ENCODE results near the gene IGLL1. TPM values are rescaled to one million over a fixed set of nuclear protein-coding genes. Genes with fewer than 3 reads are reported as not detected.
"Not testable (repeated sequence)": the region's sequence is repeated elsewhere in the genome, so short reads cannot be mapped to it uniquely, and the experiment has no call there.

The IGLL1 gene
- total and polyA plus RNA-seq, 8 donors = 0.26 TPM; not detected in 7

GRCh38 chr22:23542933-23543332 lies 37.2 kb downstream of the IGLL1 start:
- H3K27ac ChIP-seq = no peak overlapping the region
- H3K36me3 ChIP-seq = no peaks in the 10 kb centered on the region
- ATAC-seq (no peak), DNase-seq (no peak), FAIRE-seq (no peak)
- H3K4me3 ChIP-seq = no peak overlapping the region
- H3K27me3 ChIP-seq = no peaks in the 10 kb centered on the region
- no peaks in the 10 kb centered on the region for H3K9me3 ChIP-seq
- intact Hi-C loops (cut with DNase I) = no loop called here
- no peaks in the 10 kb centered on the region for H3K4me1 ChIP-seq
- TF ChIP-seq CTCF (IDR thresholded peaks at IDR 0.05) = no peak
- WGBS, 2 donors = 35 to 42% methylated on average over 5 of the region's 5 CpGs

GRCh38 chr22:23542391-23542790 lies 37.7 kb downstream of the IGLL1 start:
- ATAC-seq; intact Hi-C loops (cut with DNase I); H3K27me3 ChIP-seq; DNase-seq; H3K4me3 ChIP-seq; H3K9me3 ChIP-seq; FAIRE-seq; H3K27ac ChIP-seq; H3K4me1 ChIP-seq; H3K36me3 ChIP-seq: not testable (repeated sequence)
- 16 to 18% methylated on average over 3 of the region's 3 CpGs for WGBS, 2 donors

GRCh38 chr22:23541849-23542281 lies 38.2 kb downstream of the IGLL1 start:
- 1 to 2% methylated on average over 7 of the region's 7 CpGs for WGBS, 2 donors
- H3K4me1 ChIP-seq; H3K36me3 ChIP-seq; intact Hi-C loops (cut with DNase I); H3K4me3 ChIP-seq; DNase-seq; FAIRE-seq; H3K27ac ChIP-seq; H3K27me3 ChIP-seq; H3K9me3 ChIP-seq: not testable (repeated sequence)
- ATAC-seq = peak in 1 of 4 donors; percentile 27
- TF ChIP-seq CTCF (IDR thresholded peaks at IDR 0.05) = peak; percentile 28 to 61 (median 46)

GRCh38 chr22:23540837-23541236 lies 39.3 kb downstream of the IGLL1 start:
- H3K4me1 ChIP-seq; H3K9me3 ChIP-seq; H3K27ac ChIP-seq; DNase-seq; ATAC-seq; H3K27me3 ChIP-seq; H3K36me3 ChIP-seq; intact Hi-C loops (cut with DNase I); H3K4me3 ChIP-seq; FAIRE-seq: not testable (repeated sequence)
- WGBS, 2 donors = 54 to 58% methylated on average over 5 of the region's 5 CpGs

GRCh38 chr22:23539839-23540198 lies 40.3 kb downstream of the IGLL1 start:
- not testable (repeated sequence) for ATAC-seq, H3K27me3 ChIP-seq, H3K4me1 ChIP-seq, H3K9me3 ChIP-seq, H3K27ac ChIP-seq, DNase-seq, H3K4me3 ChIP-seq, H3K36me3 ChIP-seq
- peak; percentile 32 for FAIRE-seq
- WGBS, 2 donors = 4 to 12% methylated on average over 5 to 6 of the region's 7 CpGs
- intact Hi-C loops (cut with DNase I) = loop anchor here in 1 of 3 donors (10.0 kb wide), 2 partner anchors 55 to 135 kb away; no protein-coding TSS in a partner anchor

GRCh38 chr22:23539135-23539838 lies 40.8 kb downstream of the IGLL1 start:
- FAIRE-seq = no peak
- no peaks in the 10 kb centered on the region for H3K4me1 ChIP-seq
- peak; percentile 69 to 91 (median 78) for DNase-seq
- H3K27ac ChIP-seq = no peak overlapping the region
- H3K27me3 ChIP-seq = no peaks in the 10 kb centered on the region
- 21 to 28% methylated on average over 21 of the region's 21 CpGs for WGBS, 2 donors
- ATAC-seq = peak; percentile 97 to 100 (median 98)
- no peaks in the 10 kb centered on the region for H3K36me3 ChIP-seq
- H3K4me3 ChIP-seq = peak overlapping the region in 2 of 4 donors; percentile 12 to 25
- no peaks in the 10 kb centered on the region for H3K9me3 ChIP-seq
- intact Hi-C loops (cut with DNase I) = loop anchor here in 1 of 3 donors (10.0 kb wide), 2 partner anchors 56 to 134 kb away; no protein-coding TSS in a partner anchor
- peak; percentile 62 to 83 (median 72) for TF ChIP-seq CTCF (IDR thresholded peaks at IDR 0.05)

GRCh38 chr22:23538696-23539030 lies 41.4 kb downstream of the IGLL1 start:
- not testable (repeated sequence) for H3K27me3 ChIP-seq, DNase-seq, FAIRE-seq, H3K9me3 ChIP-seq, H3K4me3 ChIP-seq, ATAC-seq, H3K27ac ChIP-seq, H3K4me1 ChIP-seq, H3K36me3 ChIP-seq
- intact Hi-C loops (cut with DNase I) = loop anchor here in 1 of 3 donors (10.0 kb wide), 2 partner anchors 56 to 134 kb away; no protein-coding TSS in a partner anchor
- WGBS, 2 donors = 84 to 88% methylated on average over 6 of the region's 6 CpGs

GRCh38 chr22:23537830-23538695 lies 42.0 kb downstream of the IGLL1 start:
- peak in 2 of 6 donors; percentile 5 to 40 for DNase-seq
- H3K27me3 ChIP-seq, H3K4me1 ChIP-seq, H3K9me3 ChIP-seq, H3K4me3 ChIP-seq, H3K27ac ChIP-seq, ATAC-seq, FAIRE-seq, H3K36me3 ChIP-seq: not testable (repeated sequence)
- intact Hi-C loops (cut with DNase I) = loop anchor here in 1 of 3 donors (10.0 kb wide), 2 partner anchors 57 to 133 kb away; no protein-coding TSS in a partner anchor
- WGBS, 2 donors = 77 to 81% methylated on average over 19 of the region's 19 CpGs

Data from pancreas (tissue), 10 donors.